ENCODE results near the gene DOK1.

The DOK1 gene

GRCh38 chr2:74578408-74578807 lies 23.9 kb downstream of the DOK1 start:
- DNase-seq (no peak), ATAC-seq (ENCODE audit: insufficient read depth, low read depth) (no peak)
- Histone ChIP-seq H3K4me1 (ENCODE audit: insufficient read depth, low read length) (peaks cover 13% of the 10 kb centered on the region), H3K4me2 (ENCODE audit: insufficient read depth, low read length) (no peak overlapping the region), H3K4me3 (ENCODE audit: low read depth in 1 of 2, low read length in 2 of 2) (no peak overlapping the region), H3K79me2 (ENCODE audit: insufficient read depth, low read length) (no peaks in the 10 kb centered on the region), H3K27me3 (ENCODE audit: insufficient read depth, low read length, poor library complexity) (no peaks in the 10 kb centered on the region), H3K36me3 (ENCODE audit: insufficient read depth, low read length) (no peaks in the 10 kb centered on the region), H2AFZ (ENCODE audit: low read depth, low read length) (no peak overlapping the region), H3K9ac (ENCODE audit: low read depth, low read length) (no peak overlapping the region), H3K9me3 (ENCODE audit: insufficient read depth, low read length, severe bottlenecking) (no peaks in the 10 kb centered on the region), H4K20me1 (ENCODE audit: insufficient read depth, low read length) (no peaks in the 10 kb centered on the region), H3K27ac (ENCODE audit: low read length) (no peak overlapping the region)
- TF ChIP-seq CTCF (IDR thresholded peaks at IDR 0.05; ENCODE audit: borderline replicate concordance, extremely low read depth, low read length, poor library complexity, severe bottlenecking): no peak
- TF ChIP-seq EZH2 (IDR thresholded peaks at IDR 0.05; ENCODE audit: borderline replicate concordance, low read depth, low read length, severe bottlenecking): no peak

DNA sequence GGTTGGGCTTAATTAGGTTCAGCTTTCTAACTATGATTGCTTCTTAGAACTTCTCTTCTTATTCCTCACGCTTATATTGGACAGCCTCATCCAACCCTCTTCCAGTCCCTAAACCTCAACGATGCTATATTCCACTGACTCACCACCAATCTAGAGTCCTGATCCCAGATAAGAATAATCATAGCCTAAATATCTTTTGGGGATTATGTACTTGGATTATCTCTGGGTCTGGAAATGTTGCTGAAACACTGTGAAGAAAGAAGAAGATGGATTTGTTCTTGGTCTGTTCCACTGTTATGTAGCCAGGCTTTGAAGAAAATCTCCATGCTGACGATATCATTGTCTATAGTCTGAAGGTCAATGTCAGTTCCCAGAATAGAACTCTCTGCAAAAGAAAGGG lies 26.9 kb downstream of the DOK1 start:
- Histone ChIP-seq H3K9me3 (ENCODE audit: insufficient read depth, low read length, severe bottlenecking) (no peaks in the 10 kb centered on the region), H3K4me1 (ENCODE audit: insufficient read depth, low read length) (0 out of 2 replicates have a peak, but pooled peaks cover 3% of the 10 kb centered on the region), H3K27ac (ENCODE audit: low read length) (no peak overlapping the region), H2AFZ (ENCODE audit: low read depth, low read length) (no peak overlapping the region), H3K4me3 (ENCODE audit: low read depth in 1 of 2, low read length in 2 of 2) (no peak overlapping the region), H4K20me1 (ENCODE audit: insufficient read depth, low read length) (no peaks in the 10 kb centered on the region), H3K27me3 (ENCODE audit: insufficient read depth, low read length, poor library complexity) (no peaks in the 10 kb centered on the region), H3K79me2 (ENCODE audit: insufficient read depth, low read length) (no peaks in the 10 kb centered on the region), H3K4me2 (ENCODE audit: insufficient read depth, low read length) (no peak overlapping the region), H3K36me3 (ENCODE audit: insufficient read depth, low read length) (no peaks in the 10 kb centered on the region), H3K9ac (ENCODE audit: low read depth, low read length) (no peak overlapping the region)
- DNase-seq (no peak), ATAC-seq (ENCODE audit: insufficient read depth, low read depth) (no peak)
- TF ChIP-seq EZH2 (IDR thresholded peaks at IDR 0.05; ENCODE audit: borderline replicate concordance, low read depth, low read length, severe bottlenecking): no peak
- TF ChIP-seq CTCF (IDR thresholded peaks at IDR 0.05; ENCODE audit: borderline replicate concordance, extremely low read depth, low read length, poor library complexity, severe bottlenecking): no peak

- no peak overlapping the region for H3K4me2 ChIP-seq (ENCODE audit: insufficient read depth, low read length)
- H3K4me3 ChIP-seq (ENCODE audit: low read depth in 1 of 2, low read length in 2 of 2): no peak overlapping the region
- H2AFZ ChIP-seq (ENCODE audit: low read depth, low read length): no peak overlapping the region
- no peaks in the 10 kb centered on the region for H3K27me3 ChIP-seq (ENCODE audit: insufficient read depth, low read length, poor library complexity)
- H3K9me3 ChIP-seq (ENCODE audit: insufficient read depth, low read length, severe bottlenecking): no peaks in the 10 kb centered on the region
- H3K27ac ChIP-seq (ENCODE audit: low read length): no peak overlapping the region
- no peaks in the 10 kb centered on the region for H3K79me2 ChIP-seq (ENCODE audit: insufficient read depth, low read length)
- no peaks in the 10 kb centered on the region for H4K20me1 ChIP-seq (ENCODE audit: insufficient read depth, low read length)
- no peak overlapping the region for H3K9ac ChIP-seq (ENCODE audit: low read depth, low read length)
- no peak for ATAC-seq (ENCODE audit: insufficient read depth, low read depth)
- TF ChIP-seq EZH2 (IDR thresholded peaks at IDR 0.05; ENCODE audit: borderline replicate concordance, low read depth, low read length, severe bottlenecking): no peak
- TF ChIP-seq CTCF (IDR thresholded peaks at IDR 0.05; ENCODE audit: borderline replicate concordance, extremely low read depth, low read length, poor library complexity, severe bottlenecking): no peak
- 0 out of 2 replicates have a peak, but pooled peaks cover 3% of the 10 kb centered on the region for H3K4me1 ChIP-seq (ENCODE audit: insufficient read depth, low read length)
- no peaks in the 10 kb centered on the region for H3K36me3 ChIP-seq (ENCODE audit: insufficient read depth, low read length)
- DNase-seq: no peak
These were observed 27.7 kb downstream of the DOK1 start for GRCh38 chr2:74582184-74582583.

- H3K4me3 ChIP-seq (ENCODE audit: low read depth in 1 of 2, low read length in 2 of 2): no peak overlapping the region
- no peaks in the 10 kb centered on the region for H3K36me3 ChIP-seq (ENCODE audit: insufficient read depth, low read length)
- no peak for TF ChIP-seq CTCF (IDR thresholded peaks at IDR 0.05; ENCODE audit: borderline replicate concordance, extremely low read depth, low read length, poor library complexity, severe bottlenecking)
- no peak for TF ChIP-seq EZH2 (IDR thresholded peaks at IDR 0.05; ENCODE audit: borderline replicate concordance, low read depth, low read length, severe bottlenecking)
- no peaks in the 10 kb centered on the region for H4K20me1 ChIP-seq (ENCODE audit: insufficient read depth, low read length)
- ATAC-seq (ENCODE audit: insufficient read depth, low read depth) (no peak), DNase-seq (no peak)
- peaks cover 7% of the 10 kb centered on the region; the same call in 1 of the 2 replicates for H3K4me1 ChIP-seq (ENCODE audit: insufficient read depth, low read length)
- no peak overlapping the region for H3K9ac ChIP-seq (ENCODE audit: low read depth, low read length)
- no peak overlapping the region for H3K4me2 ChIP-seq (ENCODE audit: insufficient read depth, low read length)
- H3K9me3 ChIP-seq (ENCODE audit: insufficient read depth, low read length, severe bottlenecking): no peaks in the 10 kb centered on the region
- no peak overlapping the region for H3K27ac ChIP-seq (ENCODE audit: low read length)
- H2AFZ ChIP-seq (ENCODE audit: low read depth, low read length): no peak overlapping the region
- no peaks in the 10 kb centered on the region for H3K79me2 ChIP-seq (ENCODE audit: insufficient read depth, low read length)
- H3K27me3 ChIP-seq (ENCODE audit: insufficient read depth, low read length, poor library complexity): no peaks in the 10 kb centered on the region
These were observed 29.0 kb downstream of the DOK1 start for GRCh38 chr2:74583504-74583903.

Data from DND-41 (cell line).